HG03571 (cell line): Measurements from ENCODE around the gene DCANP1.

Source experiments
- ATAC-seq: cut with Tn5 transposase; IDR thresholded peaks from one replicate; pipeline ENCODE4 v1.9.1; 2021; ENCODE audit not compliant: unreplicated experiment

Gene DCANP1

GRCh38 chr5:135458356-135458755 lies 11.2 kb upstream of the DCANP1 start:
- no peak for ATAC-seq

DNA sequence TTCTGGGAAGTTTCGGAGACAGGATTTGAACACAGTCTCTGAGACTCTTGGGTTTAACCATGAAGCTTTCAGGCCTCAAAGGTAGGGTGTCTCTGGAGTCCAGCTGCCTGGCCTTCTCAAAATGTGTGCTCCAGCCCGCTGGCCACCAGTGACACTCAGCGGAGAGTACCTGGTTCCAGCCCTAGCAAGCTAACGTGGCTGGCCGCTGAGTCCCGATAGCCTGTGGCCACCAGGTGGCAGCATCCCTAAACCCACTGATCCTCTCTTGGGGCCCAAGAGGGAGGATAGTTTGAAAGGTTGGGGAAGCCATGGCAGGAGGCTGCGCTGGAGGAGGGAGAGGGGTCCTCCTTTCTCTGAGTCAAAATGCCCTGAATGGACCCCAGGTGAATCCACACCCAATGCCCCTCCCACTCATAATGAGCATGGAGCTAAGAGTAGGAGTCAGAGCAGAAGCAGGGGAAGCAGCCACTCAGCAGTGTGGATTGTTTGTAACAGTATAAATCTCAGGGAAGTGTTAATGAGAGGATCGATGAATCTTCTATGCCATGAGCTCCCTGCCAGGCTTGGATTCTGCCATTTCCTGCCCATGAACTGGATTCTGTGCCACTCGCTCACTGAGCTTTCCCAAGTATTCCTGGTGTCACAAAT lies 10.4 kb upstream of the DCANP1 start:
- peak; percentile 46 for ATAC-seq

GRCh38 chr5:135456238-135457099 lies 9.3 kb upstream of the DCANP1 start:
- peak; percentile 58 for ATAC-seq

GRCh38 chr5:135455876-135456237 lies 8.7 kb upstream of the DCANP1 start:
- ATAC-seq, result no peak

GRCh38 chr5:135454946-135455345 lies 7.8 kb upstream of the DCANP1 start:
- no peak for ATAC-seq

DNA sequence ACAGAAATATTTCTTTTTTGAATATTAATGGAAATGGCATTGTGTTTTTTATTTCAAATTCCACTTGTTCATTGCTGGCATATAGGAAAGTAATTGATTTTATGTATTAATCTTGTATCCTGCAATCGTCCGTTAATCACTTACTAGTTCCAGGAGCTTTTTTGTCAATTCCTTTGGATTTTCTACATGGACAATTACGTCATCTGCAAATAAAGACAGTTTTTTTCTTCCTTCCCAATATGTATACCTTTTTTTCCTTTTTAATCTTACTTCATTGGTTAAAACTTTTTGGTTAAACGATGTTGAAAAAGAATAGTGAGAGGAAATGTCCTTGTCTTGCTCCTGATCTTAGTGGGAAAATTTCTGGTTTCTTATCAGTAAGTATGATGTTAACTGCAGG lies 6.5 kb upstream of the DCANP1 start:
- ATAC-seq, result no peak

GRCh38 chr5:135452321-135453030 lies 5.3 kb upstream of the DCANP1 start, which contains the start of gene TIFAB:
Gene TIFAB, minus strand, starts transcription at chr5:135452351. Its CDS starts 2,412 bp downstream, at chr5:135449939.
- ATAC-seq, result no peak

DNA sequence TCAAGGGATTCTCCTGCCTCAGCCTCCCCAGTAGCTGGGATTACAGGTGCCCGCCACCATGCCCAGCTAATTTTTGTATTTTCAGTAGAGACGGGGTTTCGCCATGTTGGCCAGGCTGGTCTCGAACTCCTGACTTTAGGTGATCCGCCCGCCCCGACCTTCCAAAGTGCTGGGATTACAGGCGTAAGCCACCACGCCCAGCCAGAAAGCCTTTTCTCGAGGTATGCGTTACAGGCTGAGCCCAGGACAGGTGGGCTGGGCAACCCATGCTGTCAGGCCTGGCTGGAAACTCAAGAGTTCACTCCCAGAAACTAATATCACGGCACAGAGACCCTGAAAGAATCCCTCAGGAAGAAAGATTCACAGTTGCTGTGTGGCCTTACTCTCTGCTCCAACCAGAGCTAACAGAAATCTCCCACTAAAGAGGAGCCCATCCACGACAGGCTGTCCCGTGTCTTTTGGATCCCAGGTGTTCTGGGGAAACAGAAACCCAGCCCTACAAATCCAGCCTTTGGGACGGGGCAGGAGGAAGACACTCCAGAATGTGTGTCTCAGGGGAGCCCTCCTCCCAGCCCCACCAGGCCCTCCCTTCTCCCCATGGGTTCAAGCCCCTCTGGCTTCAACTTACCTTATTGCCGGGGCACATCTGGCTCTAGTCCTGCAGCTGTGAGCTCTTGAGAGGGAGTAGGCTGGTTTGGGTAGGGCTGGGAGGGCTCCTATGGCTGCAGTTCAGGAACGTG lies 4.6 kb upstream of the DCANP1 start:
- no peak for ATAC-seq

- no peak for ATAC-seq
Observed at GRCh38 chr5:135450952-135451351, 3.8 kb upstream of the DCANP1 start.

GRCh38 chr5:135450336-135450735 lies 3.2 kb upstream of the DCANP1 start:
- no peak for ATAC-seq

DNA sequence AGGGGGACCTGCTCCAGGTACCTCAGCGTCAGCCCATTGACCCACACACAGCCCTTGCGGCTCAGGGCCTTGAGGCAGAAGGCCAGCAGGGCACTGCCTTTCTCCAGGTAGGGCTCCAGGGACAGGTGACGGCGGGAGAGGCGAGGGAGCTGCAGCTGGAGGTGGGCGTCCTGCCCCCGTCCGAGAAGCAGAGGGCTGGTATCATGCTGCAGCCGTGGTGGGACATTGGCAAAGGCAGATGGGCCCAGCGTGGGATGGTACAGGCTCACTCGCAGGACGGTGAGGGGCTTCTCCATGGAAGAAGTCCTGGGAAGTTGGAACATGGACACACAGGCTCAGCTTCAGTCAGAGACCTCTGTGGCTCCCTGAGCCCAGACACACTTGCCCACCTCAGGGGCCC lies 2.5 kb upstream of the DCANP1 start:
- no peak for ATAC-seq

DNA sequence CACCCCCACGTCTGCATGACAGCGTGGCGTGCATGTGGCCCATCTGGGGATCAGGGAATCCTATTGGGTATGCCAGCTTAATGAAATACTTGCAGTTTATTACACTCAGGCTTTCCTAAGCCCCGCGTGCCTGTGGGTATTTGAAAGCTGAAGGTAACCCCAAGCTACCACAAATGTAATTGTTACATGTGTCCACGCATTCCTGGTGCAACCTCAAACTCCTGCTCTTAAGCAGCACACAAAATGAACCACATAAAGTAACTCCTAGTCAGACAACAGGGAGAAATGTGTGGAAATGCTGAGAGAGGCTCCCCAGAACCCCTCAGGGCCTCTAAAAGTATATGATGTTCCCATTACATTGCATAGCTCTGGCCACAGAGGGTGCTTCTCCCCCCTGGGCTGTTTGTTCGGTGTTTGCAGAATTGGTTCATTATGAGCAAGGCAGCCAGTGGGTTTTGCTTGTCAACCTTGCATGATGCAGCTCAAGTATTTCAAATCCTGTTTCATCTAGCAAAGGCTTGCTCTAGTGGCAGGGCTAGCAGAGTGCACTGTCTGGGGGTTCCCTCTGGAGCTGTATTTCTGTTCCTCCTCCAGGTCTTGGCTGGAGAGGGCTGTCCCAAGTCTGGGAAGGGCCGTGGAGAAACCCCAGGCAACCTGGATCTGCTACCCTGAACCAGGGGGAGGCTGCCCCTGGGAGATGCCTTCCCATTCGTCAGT lies 1.8 kb upstream of the DCANP1 start:
- no peak for ATAC-seq

- ATAC-seq, result no peak
Observed at GRCh38 chr5:135448071-135448739, 1.1 kb upstream of the DCANP1 start.

GRCh38 chr5:135446615-135447014 lies 533 bp downstream of the DCANP1 start:
- ATAC-seq, result no peak

DNA sequence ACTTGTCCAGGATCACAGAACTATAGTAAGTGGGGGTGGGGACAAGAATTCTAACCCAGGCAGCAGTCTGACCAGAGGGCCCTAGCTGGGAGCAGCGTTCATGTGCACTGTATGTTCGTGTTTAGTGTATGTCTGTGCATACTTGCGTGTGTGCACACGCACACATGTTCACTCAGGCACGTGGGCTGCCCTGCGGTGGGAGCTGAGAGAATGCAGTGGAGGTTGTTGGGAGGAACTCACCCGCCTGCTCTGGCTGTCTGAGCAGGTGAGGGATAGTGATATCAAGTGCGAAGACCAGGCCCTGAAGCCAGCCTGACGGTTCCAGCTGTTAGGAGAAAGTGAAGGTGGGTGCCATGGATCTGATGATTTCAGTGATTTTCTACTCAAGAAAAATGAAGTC lies 942 bp downstream of the DCANP1 start:
- ATAC-seq, result no peak

- ATAC-seq, result no peak
Observed at GRCh38 chr5:135445306-135445985, 1.7 kb downstream of the DCANP1 start.

DNA sequence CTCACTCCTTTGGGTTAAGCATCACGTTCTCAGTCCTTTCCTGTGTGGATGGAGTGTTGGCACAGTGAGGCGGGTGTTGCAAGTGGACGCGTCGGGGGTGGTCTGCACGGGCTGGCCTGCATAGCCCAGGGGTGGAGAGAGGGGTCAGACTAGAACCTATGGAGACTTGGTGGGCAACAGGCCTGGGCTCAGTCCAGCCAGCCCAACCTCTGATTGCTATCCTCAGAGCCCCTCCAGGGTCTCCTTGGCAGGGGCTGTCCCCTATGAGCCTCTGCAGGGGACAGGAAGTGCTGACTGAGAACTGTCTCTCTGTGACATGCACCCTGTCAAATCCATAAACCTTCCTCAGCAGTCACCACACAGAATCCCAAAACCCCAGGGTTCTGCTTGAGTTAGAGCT lies 2.3 kb downstream of the DCANP1 start:
- no peak for ATAC-seq

DNA sequence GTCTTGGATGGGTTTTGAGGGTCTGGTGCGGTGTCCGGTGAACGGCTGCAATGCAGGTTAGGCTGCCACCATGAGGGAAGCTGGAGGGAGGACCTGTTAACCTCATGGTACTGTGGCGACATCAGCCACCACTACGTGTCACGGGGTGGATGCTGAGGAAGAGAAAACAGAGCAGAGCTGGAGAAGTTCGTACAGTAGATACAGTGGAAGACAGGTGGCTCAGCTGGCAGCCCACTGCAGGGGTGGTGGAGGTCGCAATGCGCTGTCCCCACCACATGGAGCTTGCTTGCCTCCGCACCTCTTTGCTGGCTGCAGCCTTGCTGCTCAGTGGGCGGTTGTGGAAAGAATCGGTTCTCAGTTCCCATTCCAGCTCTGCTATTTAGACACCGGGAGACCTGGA lies 2.8 kb downstream of the DCANP1 start:
- ATAC-seq, result no peak

- no peak for ATAC-seq
Observed at GRCh38 chr5:135443161-135443960, 3.8 kb downstream of the DCANP1 start.
